Stimulated activated CD8-positive, alpha-beta memory T cell treated with anti-CD3 and anti-CD28 coated beads, Interleukin-4, amount 100 ng/mL, for 48 hours (primary cell): Measurements from ENCODE around the gene KIF21B.
"Not testable (repeated sequence)": the region's sequence is repeated elsewhere in the genome, so short reads cannot be mapped to it uniquely, and the experiment has no call there.

ENCODE experiments used
- DNase-seq: peaks from one replicate; pipeline ENCODE4 v3.0.0-alpha.2; 2020

The KIF21B gene

GRCh38 chr1:200934676-200935245, 88.8 kb downstream of the KIF21B start:
- no peak for DNase-seq

DNA sequence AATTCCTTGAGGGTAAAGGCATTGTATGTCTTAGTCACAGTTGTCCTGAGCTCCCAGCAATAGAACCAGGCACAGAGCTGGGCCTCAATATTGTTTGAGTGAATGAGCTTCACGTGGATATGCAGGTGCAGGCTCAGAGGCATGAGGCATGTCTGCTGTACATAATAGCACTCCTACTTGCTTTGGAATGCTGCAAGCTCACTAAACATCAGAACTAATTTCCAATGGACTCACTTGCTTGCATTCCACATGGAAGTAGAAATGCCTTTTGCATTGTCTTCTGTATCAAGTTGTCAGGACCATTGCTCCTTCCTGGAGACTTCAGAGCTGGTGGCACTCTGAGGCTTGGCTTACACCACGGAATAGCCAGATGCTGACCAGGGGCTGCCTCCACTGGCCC, 91.7 kb downstream of the KIF21B start:
- no peak for DNase-seq

DNA sequence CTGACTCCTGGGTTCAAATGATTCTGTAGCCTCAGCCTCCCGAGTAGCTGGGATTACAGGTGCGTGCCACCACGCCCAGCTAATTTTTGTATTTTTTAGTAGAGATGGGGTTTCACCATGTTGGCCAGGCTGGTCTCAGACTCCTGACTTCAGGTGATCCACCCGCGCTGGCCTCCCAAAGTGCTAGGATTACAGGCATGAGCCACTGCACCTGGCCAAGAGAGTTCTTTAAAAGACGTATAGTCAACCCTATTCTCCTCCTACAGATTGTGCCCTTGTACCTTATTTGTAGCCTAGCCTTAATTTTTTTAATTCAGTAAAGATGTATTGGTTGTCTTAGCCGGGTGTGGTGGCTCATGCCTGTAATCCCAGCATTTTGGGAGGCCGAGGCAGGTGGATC, 93.2 kb downstream of the KIF21B start:
- not testable (repeated sequence) for DNase-seq

- DNase-seq, result no peak
These were observed 93.8 kb downstream of the KIF21B start for GRCh38 chr1:200929530-200930278.

DNA sequence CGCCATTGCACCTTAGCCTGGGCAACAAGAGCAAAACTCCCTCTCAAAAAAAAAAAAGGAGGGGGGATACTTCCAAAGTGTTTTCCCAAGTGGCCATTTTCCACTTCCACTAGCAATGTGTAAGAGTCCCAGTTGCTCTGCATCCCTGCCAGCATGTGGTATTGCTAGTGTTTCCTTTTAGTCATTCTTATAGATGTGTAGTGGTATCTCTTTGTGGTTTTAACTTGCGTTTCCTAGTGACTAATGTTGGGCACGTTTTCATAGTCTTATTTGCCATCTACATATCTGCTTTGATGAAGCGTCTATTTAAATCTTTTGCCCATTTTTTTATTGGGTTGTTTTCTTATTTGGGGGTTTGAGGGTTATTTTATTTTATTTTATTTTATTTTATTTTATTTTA, 97.7 kb downstream of the KIF21B start:
- no peak for DNase-seq

- no peak for DNase-seq
These were observed 99.9 kb downstream of the KIF21B start for GRCh38 chr1:200923601-200924000.

DNA sequence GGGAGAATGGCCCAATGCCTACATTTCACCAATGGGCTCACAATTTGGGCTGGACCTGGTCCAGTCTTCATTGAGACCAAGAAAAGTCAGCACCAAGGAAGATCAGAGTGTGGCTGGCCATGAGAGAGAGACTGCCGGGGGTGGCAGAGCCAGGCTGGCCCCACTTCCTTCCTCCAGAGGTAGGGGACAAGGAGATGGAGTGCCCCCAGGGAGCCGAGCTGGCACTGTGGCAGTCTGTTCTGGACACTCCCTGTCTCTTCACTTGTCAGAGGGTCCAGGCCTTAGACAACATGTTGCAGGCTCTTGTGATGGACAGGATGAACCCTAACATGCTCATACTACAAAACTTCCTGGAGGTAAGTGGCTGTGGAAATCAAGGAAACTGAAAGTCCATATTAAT, 101.1 kb downstream of the KIF21B start:
- DNase-seq, result no peak

- no peak for DNase-seq
These were observed 101.9 kb downstream of the KIF21B start for GRCh38 chr1:200921571-200922110.
